Natural killer cell (primary cell): ENCODE results near the gene ZNF408. TPM values are rescaled to one million over a fixed set of nuclear protein-coding genes. Genes with fewer than 3 reads are reported as not detected.

Experiments
- ATAC-seq, 3 donors: fragments of 150-1000 bp in 2 of 3; fragments of 200-7000 bp in 1 of 3; cut with Tn5 transposase; 1 replicate in 1 of 3; 2 replicates in 2 of 3; pipeline ENCODE4 v1.10.0; 2021; ENCODE audit warnings: mild to moderate bottlenecking in 2 of 3, moderate library complexity in 2 of 3
- DNase-seq, 2 donors: peaks; one replicate each; pipeline versions ENCODE4 v3.0.0 to v3.0.0-alpha.2; 2013 to 2021; ENCODE audit warnings: mixed read lengths in 1 of 2
- H3K27ac ChIP-seq: one replicate; pipeline ENCODE4 v1.5.1; 2013; ENCODE audit warnings: mild to moderate bottlenecking, low read length
- H3K27me3 ChIP-seq: one replicate; pipeline ENCODE4 v1.6.1; 2013; ENCODE audit warnings: low read length; ENCODE audit not compliant: control insufficient read depth, insufficient read depth
- H3K36me3 ChIP-seq: one replicate; pipeline ENCODE4 v1.6.1; 2013; ENCODE audit warnings: low read length; ENCODE audit not compliant: control insufficient read depth, insufficient read depth
- H3K4me1 ChIP-seq: one replicate; pipeline ENCODE4 v1.6.1; 2013; ENCODE audit warnings: low read length; ENCODE audit not compliant: control insufficient read depth, insufficient read depth
- H3K4me3 ChIP-seq: one replicate; pipeline ENCODE4 v1.5.1; 2013; ENCODE audit warnings: low read length
- H3K9me3 ChIP-seq: one replicate; pipeline ENCODE4 v1.6.1; 2013; ENCODE audit warnings: low read length; ENCODE audit not compliant: control insufficient read depth, insufficient read depth
- H3K27ac Mint-ChIP-seq, 2 donors: one replicate each; pipeline ENCODE4 v1.8.0; 2022; ENCODE audit warnings: mild to moderate bottlenecking in 2 of 2, mixed read lengths in 2 of 2, moderate library complexity in 1 of 2
- H3K27me3 Mint-ChIP-seq, 2 donors: one replicate each; pipeline ENCODE4 v1.8.0; 2022; ENCODE audit warnings: low read depth in 2 of 2, mixed read lengths in 2 of 2
- H3K36me3 Mint-ChIP-seq: one replicate; pipeline ENCODE4 v1.8.0; 2022; ENCODE audit warnings: mixed read lengths
- H3K4me1 Mint-ChIP-seq, 2 donors: one replicate each; pipeline ENCODE4 v1.8.0; 2022; ENCODE audit warnings: mixed read lengths in 2 of 2
- H3K4me3 Mint-ChIP-seq: one replicate; pipeline ENCODE4 v1.8.0; 2022; ENCODE audit warnings: mild to moderate bottlenecking, moderate library complexity, mixed read lengths
- H3K9me3 Mint-ChIP-seq, 2 donors: one replicate each; pipeline ENCODE4 v1.8.0; 2022; ENCODE audit warnings: mixed read lengths in 2 of 2
- whole genome bisulfite sequencing: methylation state at CpG from one replicate; pipeline ENCODE4 v1.1.7; 2013; ENCODE audit warnings: missing lambda C conversion rate; ENCODE audit not compliant: insufficient coverage; 5-methylcytosine and 5-hydroxymethylcytosine counted together
- intact Hi-C: fragments of 100-400 bp; cut with micrococcal nuclease; formaldehyde crosslinking; loops from one replicate; pipeline ENCODE4 v1.14.2; 2022
- total RNA-seq, 4 donors: library from RNA; stranded (reverse); fragments of 120-200 nt in 1 of 4; gene quantifications; one replicate each; pipeline versions ENCODE4 v1.2.3 to v1.2.4, GENCODE V29; 2013 to 2022
- TF ChIP-seq, protein P1 (sequence below): fragments of 200-600 bp; IDR thresholded peaks from one replicate; pipeline ENCODE4 v1.8.0; 2022; ENCODE audit warnings: antibody characterized with exemption

ZNF408 gene
- total RNA-seq, 3 donors from 2014 or later (not counting 1 experiment from before 2014, with no cell fraction given) = 9.1 to 19.0 (median 9.6) TPM

DNA sequence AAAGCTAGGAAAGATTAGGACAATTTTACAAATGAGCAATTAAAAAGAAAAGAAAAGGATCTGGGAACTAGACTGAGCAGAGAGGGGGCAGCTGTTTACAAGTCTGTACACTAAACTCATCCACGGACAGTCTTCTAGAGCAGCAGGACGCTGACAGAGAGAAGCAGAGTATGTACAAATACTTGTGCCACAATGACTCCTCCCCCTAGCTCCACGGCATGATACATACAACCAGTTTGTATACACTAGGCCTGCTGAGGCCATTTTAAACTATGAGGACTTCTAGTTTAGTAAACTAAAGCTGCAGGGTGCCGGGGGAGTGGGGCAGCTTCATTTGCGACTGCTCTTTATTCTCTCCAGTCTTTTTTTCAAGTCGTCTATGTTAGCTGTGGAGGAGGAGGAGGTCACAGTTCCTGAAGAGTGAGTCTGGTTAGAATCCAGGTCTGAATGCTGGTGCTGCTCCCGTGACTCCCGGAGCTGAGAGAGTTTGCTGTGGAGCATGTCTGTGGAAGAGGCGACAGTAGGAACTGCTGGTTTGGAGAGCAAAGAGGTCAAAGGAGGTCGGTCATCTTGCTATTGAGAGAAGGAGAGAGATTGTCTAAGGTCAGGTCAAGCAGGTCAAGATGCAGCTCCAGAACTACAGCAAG lies 43.0 kb downstream of the ZNF408 start:
- Histone ChIP-seq H3K4me1 (no peaks in the 10 kb centered on the region), H3K27me3 (no peaks in the 10 kb centered on the region), H3K9me3 (no peaks in the 10 kb centered on the region), H3K36me3 (peaks cover 54% of the 10 kb centered on the region), H3K4me3 (no peak overlapping the region), H3K27ac (no peak overlapping the region)
- TF ChIP-seq, protein P1, sequence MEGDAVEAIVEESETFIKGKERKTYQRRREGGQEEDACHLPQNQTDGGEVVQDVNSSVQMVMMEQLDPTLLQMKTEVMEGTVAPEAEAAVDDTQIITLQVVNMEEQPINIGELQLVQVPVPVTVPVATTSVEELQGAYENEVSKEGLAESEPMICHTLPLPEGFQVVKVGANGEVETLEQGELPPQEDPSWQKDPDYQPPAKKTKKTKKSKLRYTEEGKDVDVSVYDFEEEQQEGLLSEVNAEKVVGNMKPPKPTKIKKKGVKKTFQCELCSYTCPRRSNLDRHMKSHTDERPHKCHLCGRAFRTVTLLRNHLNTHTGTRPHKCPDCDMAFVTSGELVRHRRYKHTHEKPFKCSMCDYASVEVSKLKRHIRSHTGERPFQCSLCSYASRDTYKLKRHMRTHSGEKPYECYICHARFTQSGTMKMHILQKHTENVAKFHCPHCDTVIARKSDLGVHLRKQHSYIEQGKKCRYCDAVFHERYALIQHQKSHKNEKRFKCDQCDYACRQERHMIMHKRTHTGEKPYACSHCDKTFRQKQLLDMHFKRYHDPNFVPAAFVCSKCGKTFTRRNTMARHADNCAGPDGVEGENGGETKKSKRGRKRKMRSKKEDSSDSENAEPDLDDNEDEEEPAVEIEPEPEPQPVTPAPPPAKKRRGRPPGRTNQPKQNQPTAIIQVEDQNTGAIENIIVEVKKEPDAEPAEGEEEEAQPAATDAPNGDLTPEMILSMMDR = no peak
- DNase-seq (no peak), ATAC-seq (no peak)
- intact Hi-C loops = no loop called here
- H3K27me3 Mint-ChIP-seq = no peaks in the 10 kb centered on the region
- no peak overlapping the region for H3K27ac Mint-ChIP-seq
- H3K4me1 Mint-ChIP-seq = no peaks in the 10 kb centered on the region
- H3K36me3 Mint-ChIP-seq = peaks cover 41% of the 10 kb centered on the region
- 97% methylated on average over 10 of the region's 10 CpGs for WGBS
- H3K9me3 Mint-ChIP-seq = no peaks in the 10 kb centered on the region
- no peak overlapping the region for H3K4me3 Mint-ChIP-seq

DNA sequence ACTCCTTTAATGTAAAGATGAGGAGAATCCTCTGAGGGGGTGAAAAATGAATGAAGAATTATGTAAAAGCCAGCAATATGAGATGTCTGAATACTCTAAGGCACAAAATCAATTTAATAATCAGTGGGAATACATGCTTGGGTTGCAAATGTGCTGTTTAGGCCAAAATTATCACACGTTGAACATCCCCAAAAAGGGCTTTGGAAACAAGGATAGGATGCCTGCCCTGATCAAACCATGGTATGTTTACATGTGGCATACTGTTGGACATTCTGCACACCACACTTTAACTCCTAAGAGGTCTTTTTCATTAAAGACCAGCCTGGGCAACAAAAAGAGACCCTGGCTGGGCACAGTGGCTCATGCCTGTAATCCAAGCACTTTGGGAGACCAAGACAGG lies 44.5 kb downstream of the ZNF408 start:
- WGBS = 95% methylated on average over 1 of the region's 1 CpG
- Histone ChIP-seq H3K27ac (no peak overlapping the region), H3K36me3 (peaks cover 63% of the 10 kb centered on the region), H3K9me3 (no peaks in the 10 kb centered on the region), H3K4me1 (no peaks in the 10 kb centered on the region), H3K27me3 (no peaks in the 10 kb centered on the region), H3K4me3 (no peak overlapping the region)
- H3K27me3 Mint-ChIP-seq = no peaks in the 10 kb centered on the region
- DNase-seq (no peak), ATAC-seq (no peak)
- H3K4me3 Mint-ChIP-seq = no peak overlapping the region
- no peaks in the 10 kb centered on the region for H3K4me1 Mint-ChIP-seq
- peaks cover 49% of the 10 kb centered on the region for H3K36me3 Mint-ChIP-seq
- no peaks in the 10 kb centered on the region for H3K9me3 Mint-ChIP-seq
- H3K27ac Mint-ChIP-seq = no peak overlapping the region
- intact Hi-C loops = no loop called here
- TF ChIP-seq, protein P1 = no peak

DNA sequence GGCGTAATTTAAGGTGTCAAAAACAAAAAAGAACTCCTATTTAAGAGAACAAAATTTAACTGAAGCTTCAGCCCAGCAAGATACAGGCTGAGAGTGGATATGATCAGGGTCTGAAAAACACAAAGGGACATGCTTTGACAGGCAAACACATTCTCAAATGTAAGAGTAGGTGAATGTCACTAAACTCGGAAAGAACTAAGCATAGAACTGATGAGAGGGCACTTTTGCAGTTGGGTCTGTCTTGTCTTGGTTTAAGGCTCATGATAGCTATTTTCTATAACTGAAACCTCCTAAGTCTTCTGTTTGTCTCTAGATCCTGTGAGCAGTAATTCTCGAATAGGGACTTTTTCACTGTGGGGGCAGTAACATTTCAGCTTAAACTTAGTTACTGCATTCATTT lies 45.2 kb downstream of the ZNF408 start:
- ATAC-seq (no peak), DNase-seq (no peak)
- H3K27ac Mint-ChIP-seq = no peak overlapping the region
- intact Hi-C loops = no loop called here
- Histone ChIP-seq H3K4me1 (no peaks in the 10 kb centered on the region), H3K36me3 (peaks cover 69% of the 10 kb centered on the region), H3K27me3 (no peaks in the 10 kb centered on the region), H3K27ac (no peak overlapping the region), H3K4me3 (no peak overlapping the region), H3K9me3 (no peaks in the 10 kb centered on the region)
- no peak overlapping the region for H3K4me3 Mint-ChIP-seq
- TF ChIP-seq, protein P1 = no peak
- H3K27me3 Mint-ChIP-seq = no peaks in the 10 kb centered on the region
- WGBS = 100% methylated on average over 2 of the region's 3 CpGs
- H3K36me3 Mint-ChIP-seq = peaks cover 56% of the 10 kb centered on the region
- no peaks in the 10 kb centered on the region for H3K9me3 Mint-ChIP-seq
- no peaks in the 10 kb centered on the region for H3K4me1 Mint-ChIP-seq

DNA sequence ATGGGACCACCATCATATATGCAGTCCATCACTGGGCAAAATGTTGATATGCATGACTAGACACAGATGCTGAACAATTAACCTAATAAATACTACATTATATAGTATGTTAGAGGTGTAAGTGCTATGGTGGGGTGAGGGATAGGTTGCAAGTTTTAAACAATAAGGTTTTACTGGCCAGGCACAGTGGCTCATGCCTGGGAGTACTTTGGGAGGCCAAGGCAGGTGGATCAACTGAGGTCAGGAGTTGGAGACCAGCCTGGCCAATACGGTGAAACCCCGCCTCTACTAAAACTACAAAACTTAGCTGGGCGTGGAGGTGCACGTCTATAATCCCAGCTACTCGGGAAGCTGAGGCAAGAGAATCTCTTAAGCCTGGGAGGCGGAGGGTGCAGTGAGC lies 46.3 kb downstream of the ZNF408 start:
- Histone ChIP-seq H3K9me3 (no peaks in the 10 kb centered on the region), H3K4me1 (no peaks in the 10 kb centered on the region), H3K27me3 (no peaks in the 10 kb centered on the region), H3K4me3 (no peak overlapping the region), H3K27ac (no peak overlapping the region), H3K36me3 (peaks cover 71% of the 10 kb centered on the region)
- intact Hi-C loops = no loop called here
- Mint-ChIP-seq H3K9me3 (no peaks in the 10 kb centered on the region), H3K36me3 (peaks cover 59% of the 10 kb centered on the region), H3K27ac (no peak overlapping the region), H3K4me3 (no peak overlapping the region), H3K27me3 (no peaks in the 10 kb centered on the region), H3K4me1 (no peaks in the 10 kb centered on the region)
- DNase-seq = no peak
- ATAC-seq = no peak
- 97% methylated on average over 6 of the region's 6 CpGs for WGBS
- TF ChIP-seq, protein P1 = no peak
